ENCODE measurements around the gene STPG1.

STPG1 gene

DNA sequence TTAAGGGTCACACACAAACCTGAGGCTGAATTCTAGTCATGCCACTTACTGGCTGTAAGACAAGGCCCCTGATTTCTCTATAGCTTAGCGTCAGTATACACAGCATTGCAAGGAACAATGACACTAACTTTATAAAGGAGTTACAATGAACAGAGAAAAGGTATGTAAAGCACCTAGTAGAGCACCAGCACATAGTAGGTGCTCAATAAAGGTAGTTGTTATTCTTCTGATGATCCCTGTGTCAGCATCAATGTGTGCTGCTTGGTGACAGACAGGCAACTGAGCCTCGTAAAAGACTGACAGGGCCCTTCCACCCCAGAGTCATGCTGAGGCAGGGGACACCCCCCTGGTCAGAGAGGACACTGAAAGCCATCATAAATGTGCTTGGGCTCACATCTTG is 51.2 kb downstream of the STPG1 start:
- H3K27me3 ChIP-seq (ENCODE audit: insufficient read depth, insufficient read length), result no peaks in the 10 kb centered on the region
- peaks cover 6% of the 10 kb centered on the region for H3K4me1 ChIP-seq (ENCODE audit: insufficient read depth, insufficient read length)
- DNase-seq (ENCODE audit: low read depth, low spot score), result no peak

GRCh38 chr1:24361811-24362210 is 51.8 kb downstream of the STPG1 start:
- Histone ChIP-seq H3K4me1 (ENCODE audit: insufficient read depth, insufficient read length) (peaks cover 11% of the 10 kb centered on the region), H3K4me3 (ENCODE audit: insufficient read length, low read depth) (no peak overlapping the region), H3K9ac (ENCODE audit: insufficient read length, low read depth) (no peak overlapping the region), H3K27me3 (ENCODE audit: insufficient read depth, insufficient read length) (no peaks in the 10 kb centered on the region), H3K9me3 (ENCODE audit: insufficient read depth, low read length) (no peaks in the 10 kb centered on the region), H3K36me3 (ENCODE audit: insufficient read depth, insufficient read length, low read length) (peaks cover 28% of the 10 kb centered on the region)
- TF ChIP-seq ZNF274 (IDR thresholded peaks at IDR 0.05; ENCODE audit: low read depth, low read length), result no peak
- no peak for TF ChIP-seq SUZ12 (IDR thresholded peaks at IDR 0.05; ENCODE audit: extremely low read depth, insufficient read depth, insufficient read length)
- TF ChIP-seq YY1 (IDR thresholded peaks at IDR 0.05; ENCODE audit: insufficient read depth, insufficient read length), result no peak
- no peak for DNase-seq (ENCODE audit: low read depth, low spot score)

More for the DNA sequence above, 51.2 kb downstream of the STPG1 start:
- H3K9ac ChIP-seq (ENCODE audit: insufficient read length, low read depth), result no peak overlapping the region
- H3K4me3 ChIP-seq (ENCODE audit: insufficient read length, low read depth), result no peak overlapping the region
- no peaks in the 10 kb centered on the region for H3K9me3 ChIP-seq (ENCODE audit: insufficient read depth, low read length)
- no peak for TF ChIP-seq SUZ12 (IDR thresholded peaks at IDR 0.05; ENCODE audit: extremely low read depth, insufficient read depth, insufficient read length)
- TF ChIP-seq ZNF274 (IDR thresholded peaks at IDR 0.05; ENCODE audit: low read depth, low read length), result no peak
- TF ChIP-seq YY1 (IDR thresholded peaks at IDR 0.05; ENCODE audit: insufficient read depth, insufficient read length), result no peak
- H3K36me3 ChIP-seq (ENCODE audit: insufficient read depth, insufficient read length, low read length), result peaks cover 26% of the 10 kb centered on the region

GRCh38 chr1:24360681-24361080 is 52.9 kb downstream of the STPG1 start:
- H3K4me3 ChIP-seq (ENCODE audit: insufficient read length, low read depth), result no peak overlapping the region
- H3K27me3 ChIP-seq (ENCODE audit: insufficient read depth, insufficient read length), result no peaks in the 10 kb centered on the region
- DNase-seq (ENCODE audit: low read depth, low spot score), result no peak
- no peak overlapping the region for H3K9ac ChIP-seq (ENCODE audit: insufficient read length, low read depth)
- peaks cover 11% of the 10 kb centered on the region for H3K4me1 ChIP-seq (ENCODE audit: insufficient read depth, insufficient read length)
- TF ChIP-seq YY1 (IDR thresholded peaks at IDR 0.05; ENCODE audit: insufficient read depth, insufficient read length), result no peak
- TF ChIP-seq ZNF274 (IDR thresholded peaks at IDR 0.05; ENCODE audit: low read depth, low read length), result no peak
- no peak for TF ChIP-seq SUZ12 (IDR thresholded peaks at IDR 0.05; ENCODE audit: extremely low read depth, insufficient read depth, insufficient read length)
- peaks cover 31% of the 10 kb centered on the region for H3K36me3 ChIP-seq (ENCODE audit: insufficient read depth, insufficient read length, low read length)
- H3K9me3 ChIP-seq (ENCODE audit: insufficient read depth, low read length), result no peaks in the 10 kb centered on the region

GRCh38 chr1:24357038-24357437 is 56.5 kb downstream of the STPG1 start:
- H3K9ac ChIP-seq (ENCODE audit: insufficient read length, low read depth), result no peak overlapping the region
- H3K36me3 ChIP-seq (ENCODE audit: insufficient read depth, insufficient read length, low read length), result peaks cover 59% of the 10 kb centered on the region
- no peaks in the 10 kb centered on the region for H3K27me3 ChIP-seq (ENCODE audit: insufficient read depth, insufficient read length)
- no peaks in the 10 kb centered on the region for H3K9me3 ChIP-seq (ENCODE audit: insufficient read depth, low read length)
- H3K4me1 ChIP-seq (ENCODE audit: insufficient read depth, insufficient read length), result peaks cover 7% of the 10 kb centered on the region
- no peak for DNase-seq (ENCODE audit: low read depth, low spot score)
- no peak overlapping the region for H3K4me3 ChIP-seq (ENCODE audit: insufficient read length, low read depth)
- TF ChIP-seq ZNF274 (IDR thresholded peaks at IDR 0.05; ENCODE audit: low read depth, low read length) (no peak), SUZ12 (IDR thresholded peaks at IDR 0.05; ENCODE audit: extremely low read depth, insufficient read depth, insufficient read length) (no peak), YY1 (IDR thresholded peaks at IDR 0.05; ENCODE audit: insufficient read depth, insufficient read length) (no peak)

DNA sequence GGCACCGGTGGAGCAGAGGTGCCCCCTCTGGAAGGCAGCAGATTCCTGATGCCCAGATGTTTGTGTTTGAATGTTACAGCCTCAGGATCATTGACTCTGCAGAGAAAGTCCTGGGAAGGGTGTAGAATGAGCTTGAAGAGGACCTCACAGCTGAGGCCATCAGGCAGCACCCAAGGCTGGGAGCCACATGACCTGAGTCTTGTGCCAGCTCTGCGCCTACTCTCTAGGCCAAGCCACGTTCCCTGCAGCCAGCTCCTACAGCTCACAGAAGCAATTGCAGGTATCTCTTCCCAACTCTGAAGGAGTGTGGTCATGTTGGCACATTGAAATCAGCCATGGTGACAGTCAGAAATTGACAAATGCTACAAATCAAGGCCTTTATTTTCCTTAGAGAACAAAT is 58.1 kb downstream of the STPG1 start:
- H3K36me3 ChIP-seq (ENCODE audit: insufficient read depth, insufficient read length, low read length), result peaks cover 72% of the 10 kb centered on the region
- no peaks in the 10 kb centered on the region for H3K27me3 ChIP-seq (ENCODE audit: insufficient read depth, insufficient read length)
- no peaks in the 10 kb centered on the region for H3K9me3 ChIP-seq (ENCODE audit: insufficient read depth, low read length)
- TF ChIP-seq SUZ12 (IDR thresholded peaks at IDR 0.05; ENCODE audit: extremely low read depth, insufficient read depth, insufficient read length) (no peak), ZNF274 (IDR thresholded peaks at IDR 0.05; ENCODE audit: low read depth, low read length) (no peak), YY1 (IDR thresholded peaks at IDR 0.05; ENCODE audit: insufficient read depth, insufficient read length) (no peak)
- no peak overlapping the region for H3K4me3 ChIP-seq (ENCODE audit: insufficient read length, low read depth)
- peaks cover 7% of the 10 kb centered on the region for H3K4me1 ChIP-seq (ENCODE audit: insufficient read depth, insufficient read length)
- no peak for DNase-seq (ENCODE audit: low read depth, low spot score)
- H3K9ac ChIP-seq (ENCODE audit: insufficient read length, low read depth), result no peak overlapping the region

DNA sequence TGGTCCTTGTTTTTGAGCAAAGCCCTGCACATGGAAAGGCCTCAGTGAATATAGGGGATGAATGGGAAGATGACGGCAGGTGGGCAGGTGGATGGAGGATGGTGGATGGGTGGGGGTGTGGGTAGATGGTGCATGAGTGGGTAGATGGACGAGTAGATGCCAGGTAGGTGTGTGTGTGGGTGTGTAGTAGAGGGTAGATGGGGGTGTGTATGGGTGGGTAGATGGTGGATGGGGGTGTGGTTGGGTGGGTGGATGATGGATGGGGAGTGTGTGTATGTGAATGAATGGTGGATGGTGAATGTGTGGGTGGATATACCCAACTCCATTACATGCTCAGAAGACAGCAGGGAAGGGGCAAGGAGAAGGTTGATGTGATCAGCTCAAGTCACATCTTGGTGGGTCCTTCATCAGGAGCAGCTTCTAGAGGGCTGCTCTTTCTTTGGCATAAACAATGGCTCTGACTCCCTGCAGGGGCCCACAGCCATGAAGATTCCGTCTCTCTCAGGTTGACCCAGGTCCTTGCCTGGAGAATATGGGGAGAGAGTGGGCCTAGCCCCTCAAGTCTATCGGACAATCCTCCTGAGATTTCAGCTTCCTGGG is 60.2 kb downstream of the STPG1 start:
- DNase-seq (ENCODE audit: low read depth, low spot score), result no peak
- TF ChIP-seq YY1 (IDR thresholded peaks at IDR 0.05; ENCODE audit: insufficient read depth, insufficient read length), result no peak
- TF ChIP-seq SUZ12 (IDR thresholded peaks at IDR 0.05; ENCODE audit: extremely low read depth, insufficient read depth, insufficient read length), result no peak
- TF ChIP-seq ZNF274 (IDR thresholded peaks at IDR 0.05; ENCODE audit: low read depth, low read length), result no peak

GRCh38 chr1:24351918-24352627 is 61.5 kb downstream of the STPG1 start:
- TF ChIP-seq SUZ12 (IDR thresholded peaks at IDR 0.05; ENCODE audit: extremely low read depth, insufficient read depth, insufficient read length), result no peak
- TF ChIP-seq ZNF274 (IDR thresholded peaks at IDR 0.05; ENCODE audit: low read depth, low read length), result no peak
- TF ChIP-seq YY1 (IDR thresholded peaks at IDR 0.05; ENCODE audit: insufficient read depth, insufficient read length), result no peak
- Histone ChIP-seq H3K27me3 (ENCODE audit: insufficient read depth, insufficient read length) (no peaks in the 10 kb centered on the region), H3K9ac (ENCODE audit: insufficient read length, low read depth) (no peak overlapping the region), H3K4me1 (ENCODE audit: insufficient read depth, insufficient read length) (peaks cover 5% of the 10 kb centered on the region), H3K36me3 (ENCODE audit: insufficient read depth, insufficient read length, low read length) (peaks cover 81% of the 10 kb centered on the region), H3K9me3 (ENCODE audit: insufficient read depth, low read length) (no peaks in the 10 kb centered on the region), H3K4me3 (ENCODE audit: insufficient read length, low read depth) (no peak overlapping the region)
- DNase-seq (ENCODE audit: low read depth, low spot score), result no peak

More for the DNA sequence above, 60.2 kb downstream of the STPG1 start:
- no peak overlapping the region for H3K4me3 ChIP-seq (ENCODE audit: insufficient read length, low read depth)
- H3K4me1 ChIP-seq (ENCODE audit: insufficient read depth, insufficient read length), result peaks cover 7% of the 10 kb centered on the region
- H3K27me3 ChIP-seq (ENCODE audit: insufficient read depth, insufficient read length), result no peaks in the 10 kb centered on the region
- no peak overlapping the region for H3K9ac ChIP-seq (ENCODE audit: insufficient read length, low read depth)
- peaks cover 81% of the 10 kb centered on the region for H3K36me3 ChIP-seq (ENCODE audit: insufficient read depth, insufficient read length, low read length)
- H3K9me3 ChIP-seq (ENCODE audit: insufficient read depth, low read length), result no peaks in the 10 kb centered on the region

Measured in NT2/D1 (cell line).